HG03280 (cell line): Measurements from ENCODE around the gene TBC1D4.
"Not testable (repeated sequence)": the region's sequence is repeated elsewhere in the genome, so short reads cannot be mapped to it uniquely, and the experiment has no call there.

Experiments
- ATAC-seq: cut with Tn5 transposase; IDR thresholded peaks from one replicate; pipeline ENCODE4 v1.9.1; 2021; ENCODE audit warnings: mild to moderate bottlenecking, moderate library complexity; ENCODE audit not compliant: unreplicated experiment

TBC1D4 gene

DNA sequence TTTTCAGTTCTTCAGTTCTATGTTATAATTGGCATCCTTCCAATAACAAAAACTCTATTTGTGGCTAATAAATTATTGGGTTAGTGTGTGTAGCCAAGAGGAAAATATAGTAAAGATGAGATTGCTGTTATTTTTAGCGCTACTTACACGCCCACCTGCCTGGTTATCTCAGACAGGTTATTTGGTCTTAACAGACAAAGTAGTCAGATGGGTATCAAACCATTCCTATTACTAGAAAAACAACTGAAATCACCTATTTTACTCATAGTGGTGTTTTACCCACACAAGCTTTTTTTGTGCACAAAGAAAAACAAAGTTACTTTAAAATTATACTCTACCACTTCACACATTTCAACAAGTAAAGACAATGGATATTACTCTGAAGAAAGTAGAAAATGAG lies 151.2 kb downstream of the TBC1D4 start:
- no peak for ATAC-seq

- ATAC-seq = no peak
These were observed 152.2 kb downstream of the TBC1D4 start for GRCh38 chr13:75329723-75330122.

DNA sequence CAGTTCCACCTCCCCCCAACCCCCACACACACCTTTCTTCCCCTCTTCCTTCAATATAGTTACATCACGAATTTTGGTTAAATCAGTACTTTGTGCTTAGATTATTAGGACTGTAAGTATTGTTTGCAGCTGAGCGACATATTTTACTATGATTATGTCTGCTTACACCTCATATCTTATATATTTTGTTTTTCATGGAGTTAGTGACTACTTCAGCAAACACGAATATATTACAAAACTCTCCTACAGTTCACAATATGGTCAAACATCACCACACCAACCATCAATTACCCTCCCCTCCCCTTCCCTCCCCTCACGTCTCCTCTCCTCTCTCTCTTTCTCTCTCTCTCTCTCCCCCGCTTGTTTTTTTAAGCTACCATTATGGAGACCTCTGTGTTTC lies 152.9 kb downstream of the TBC1D4 start:
- no peak for ATAC-seq

DNA sequence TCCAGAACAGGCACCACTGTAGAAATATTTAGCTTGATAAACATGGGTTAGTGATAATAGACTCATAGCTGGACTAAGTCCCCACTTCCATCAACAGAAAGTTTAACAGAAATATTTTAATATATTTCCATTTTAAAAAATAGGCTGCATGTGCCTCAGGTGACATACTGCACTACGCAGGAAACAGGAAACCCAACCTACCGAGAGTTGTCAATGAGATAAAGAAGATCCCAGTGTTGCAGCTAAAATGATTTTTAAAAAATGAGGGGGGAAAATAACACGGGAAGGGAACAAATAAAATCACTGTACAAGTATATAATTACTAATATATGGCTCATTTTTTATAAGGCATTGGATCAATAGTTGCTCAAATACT lies 154.8 kb downstream of the TBC1D4 start:
- ATAC-seq = no peak

GRCh38 chr13:75326173-75327134 lies 155.5 kb downstream of the TBC1D4 start:
- peak; percentile 91 for ATAC-seq

DNA sequence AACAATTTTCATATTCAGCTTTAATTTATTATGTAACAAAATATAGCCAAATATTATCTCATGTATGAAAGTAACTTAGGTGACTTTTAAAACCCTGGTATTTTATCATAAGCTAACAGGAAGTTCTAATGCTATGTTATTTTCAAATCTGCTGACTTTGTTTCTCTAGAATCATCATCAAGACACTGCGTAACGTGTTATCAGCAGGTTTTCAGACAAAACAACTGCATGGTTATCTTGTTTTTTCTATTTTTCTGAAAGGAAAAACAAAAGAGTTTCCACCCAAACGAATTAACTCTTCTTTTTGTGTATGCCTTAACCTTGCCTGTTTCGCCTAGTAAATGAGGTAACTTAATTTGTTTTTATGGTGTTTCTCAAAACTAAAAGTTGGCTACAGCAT lies 156.3 kb downstream of the TBC1D4 start:
- no peak for ATAC-seq

- ATAC-seq = no peak
These were observed 157.5 kb downstream of the TBC1D4 start for GRCh38 chr13:75324413-75324940.

DNA sequence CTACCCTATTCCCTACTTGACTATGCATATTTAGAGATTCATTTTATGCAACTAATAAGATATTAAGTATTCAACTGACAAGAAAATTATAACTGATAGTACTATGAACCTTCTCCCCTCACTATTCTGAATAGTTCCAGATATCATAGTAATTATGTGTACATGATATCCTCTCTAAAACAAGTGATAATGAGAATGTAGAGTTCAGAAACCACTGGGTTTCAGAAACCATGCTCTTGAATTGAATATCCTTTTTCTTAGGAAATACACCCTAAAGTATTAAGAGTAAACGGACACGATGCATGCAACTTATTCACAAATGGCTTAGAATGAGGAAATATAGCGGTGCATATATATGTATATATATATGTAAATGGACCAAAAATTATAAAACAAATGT lies 160.9 kb downstream of the TBC1D4 start:
- ATAC-seq = no peak

DNA sequence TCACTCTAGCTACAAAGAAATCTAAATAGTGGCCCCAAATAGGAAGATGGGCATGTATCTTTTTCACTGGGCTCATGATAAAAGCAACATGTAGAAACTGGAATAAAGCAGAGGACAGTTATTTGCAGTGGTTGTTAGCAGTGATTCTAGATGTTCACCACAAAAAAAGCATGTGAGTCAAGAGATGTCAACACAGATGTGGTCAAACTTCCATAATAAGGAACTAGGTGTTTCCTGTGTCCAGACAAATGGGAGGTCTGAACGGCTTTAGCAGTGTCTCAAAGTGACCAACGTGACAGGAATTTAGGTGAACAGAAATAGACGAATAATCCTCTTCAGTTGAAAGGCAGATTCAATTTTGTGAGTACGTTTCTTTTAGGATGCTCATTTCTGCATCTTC lies 162.7 kb downstream of the TBC1D4 start:
- no peak for ATAC-seq

GRCh38 chr13:75318138-75318833 lies 163.7 kb downstream of the TBC1D4 start:
- ATAC-seq = peak; percentile 42

- no peak for ATAC-seq
These were observed 165.5 kb downstream of the TBC1D4 start for GRCh38 chr13:75316427-75316826.

GRCh38 chr13:75312884-75313520 lies 169.0 kb downstream of the TBC1D4 start:
- no peak for ATAC-seq

GRCh38 chr13:75309981-75310580 lies 171.9 kb downstream of the TBC1D4 start:
- ATAC-seq = no peak

GRCh38 chr13:75308222-75308621 lies 173.7 kb downstream of the TBC1D4 start:
- ATAC-seq = no peak

DNA sequence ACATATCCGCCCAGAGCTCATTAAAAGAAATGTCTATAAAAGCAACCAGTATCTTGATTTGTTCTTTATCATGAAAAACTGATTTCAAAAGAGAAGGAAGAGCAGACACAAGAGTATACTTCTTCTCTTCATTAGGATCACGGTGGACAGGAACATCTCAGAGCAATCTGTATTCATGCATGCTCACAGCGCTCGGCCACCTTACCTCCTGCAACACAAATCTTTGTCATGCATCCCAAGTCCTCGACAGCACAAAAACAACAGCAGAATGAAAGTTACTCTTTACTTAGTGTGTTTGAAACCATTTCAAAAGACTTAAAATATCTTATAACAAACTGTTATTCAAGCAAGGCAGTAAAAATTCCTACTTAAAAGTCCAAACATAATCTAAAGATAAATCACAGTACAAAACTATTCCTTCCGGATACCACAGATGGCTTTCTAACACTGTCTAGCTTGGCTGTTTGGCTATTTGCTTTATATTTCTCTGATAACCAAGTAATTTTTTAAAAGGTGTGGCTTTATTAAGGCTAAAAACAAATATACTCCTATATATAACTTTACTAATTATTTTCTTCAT lies 174.5 kb downstream of the TBC1D4 start:
- no peak for ATAC-seq

DNA sequence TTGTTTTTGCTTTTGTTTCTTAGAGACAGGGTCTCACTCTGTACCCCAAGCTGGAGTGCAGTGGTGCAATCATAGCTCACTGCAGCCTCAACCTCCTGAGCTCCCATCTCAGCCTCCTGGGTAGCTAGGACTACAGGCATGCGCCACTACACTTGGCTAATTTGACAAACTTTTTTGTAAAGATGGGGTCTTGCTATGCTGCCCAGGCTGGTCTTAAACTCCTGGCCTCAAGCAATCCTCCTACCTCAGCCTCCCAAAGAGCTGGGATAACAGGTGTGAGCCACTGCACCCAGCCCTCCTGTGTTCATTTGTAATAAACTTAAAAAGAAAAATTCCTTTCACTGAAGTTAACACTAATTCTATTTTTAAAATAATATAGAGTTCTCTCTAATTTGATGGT lies 175.0 kb downstream of the TBC1D4 start:
- not testable (repeated sequence) for ATAC-seq

- ATAC-seq = no peak
These were observed 176.9 kb downstream of the TBC1D4 start for GRCh38 chr13:75305059-75305458.

DNA sequence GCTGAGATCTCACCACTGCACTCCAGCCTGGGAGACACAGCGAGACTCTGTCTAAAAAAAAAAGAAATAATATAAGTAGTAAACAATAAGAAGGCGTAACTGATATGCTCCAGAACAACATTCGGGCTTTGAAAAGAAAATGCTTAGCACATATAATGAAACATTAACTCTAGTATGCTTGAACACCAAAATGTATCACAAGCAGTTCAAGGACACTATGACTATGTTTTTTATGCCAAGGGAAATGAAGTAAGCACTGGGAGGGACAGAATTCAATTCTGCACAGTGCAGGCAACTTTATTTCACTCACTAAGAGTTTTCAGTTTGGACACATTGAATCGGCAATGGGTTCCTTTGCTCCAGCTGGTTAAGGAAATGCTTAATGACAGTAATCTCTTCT lies 178.7 kb downstream of the TBC1D4 start:
- ATAC-seq = no peak

- ATAC-seq = no peak
These were observed 179.8 kb downstream of the TBC1D4 start for GRCh38 chr13:75302071-75302698.
